H1 (cell line): ENCODE results near the gene TEKT5. TPM values are rescaled to one million over a fixed set of nuclear protein-coding genes. Genes with fewer than 3 reads are reported as not detected.

Source experiments
- CTCF ChIA-PET: fragments of 300-600 bp; sonication (Branson Sonifier 250); formaldehyde crosslinking; loops from one replicate; lab custom pipeline; 2021; ENCODE audit not compliant: partially characterized antibody; lab: Charles Lee
- POLR2A ChIA-PET: fragments of 300-600 bp; sonication (Branson Sonifier 250); formaldehyde crosslinking; loops from one replicate; lab custom pipeline; 2021; ENCODE audit warnings: inconsistent platforms; ENCODE audit not compliant: partially characterized antibody; lab: Charles Lee
- DNase-seq, 2 experiments: peaks; one replicate each; pipeline versions ENCODE4 v3.0.0 to v3.0.0-alpha.2; 2010 to 2022; ENCODE audit warnings: low spot score in 2 of 2, low read depth in 1 of 2, mixed read lengths in 1 of 2
- FAIRE-seq: peaks from 2 replicates; lab custom pipeline; 2011; peaks lifted over from hg19 to GRCh38; lab: Jason Lieb, UNC
- H2AFZ ChIP-seq: 2 replicates; pipeline ENCODE4 v1.8.1; 2012; ENCODE audit warnings: low read length, inconsistent platforms
- H2AK5ac ChIP-seq: 2 replicates; pipeline ENCODE4 v1.6.1; 2013; ENCODE audit warnings: low read depth, low read length
- H2BK120ac ChIP-seq: replicated peaks from 2 replicates; pipeline ENCODE3; 2013; ENCODE audit warnings: low read depth, low read length, inconsistent platforms
- H2BK12ac ChIP-seq: 2 replicates; pipeline ENCODE4 v1.6.1; 2013; ENCODE audit warnings: low read depth, low read length
- H2BK15ac ChIP-seq: 2 replicates; pipeline ENCODE4 v1.6.1; 2013; ENCODE audit warnings: low read length
- H2BK20ac ChIP-seq: 2 replicates; pipeline ENCODE4 v1.6.1; 2013; ENCODE audit warnings: low read length
- H2BK5ac ChIP-seq: 2 replicates; pipeline ENCODE4 v1.6.1; 2013; ENCODE audit warnings: low read depth, low read length
- H3K14ac ChIP-seq: 2 replicates; pipeline ENCODE4 v1.6.1; 2013; ENCODE audit warnings: inconsistent platforms; ENCODE audit not compliant: insufficient read length
- H3K18ac ChIP-seq: 2 replicates; pipeline ENCODE4 v1.6.1; 2013; ENCODE audit warnings: low read length; ENCODE audit errors: extremely low read depth
- H3K23ac ChIP-seq: 2 replicates; pipeline ENCODE4 v1.6.1; 2013; ENCODE audit warnings: inconsistent platforms; ENCODE audit not compliant: insufficient read length
- H3K23me2 ChIP-seq: 2 replicates; pipeline ENCODE4 v1.6.1; 2013; ENCODE audit warnings: low read depth, low read length
- H3K27ac ChIP-seq: 2 replicates; pipeline ENCODE4 v1.6.1; 2011; ENCODE audit warnings: low read depth, low read length, inconsistent platforms
- H3K27me3 ChIP-seq, 4 experiments: replicated peaks in 1 of 4; 1 replicate in 1 of 4; 2 replicates in 3 of 4; pipeline versions ENCODE4 v1.6.1 to v1.8.1; 2011 to 2013; ENCODE audit warnings: low read length in 3 of 4, mild to moderate bottlenecking in 3 of 4, inconsistent platforms in 2 of 4, mixed read lengths in 2 of 4, moderate library complexity in 1 of 4; ENCODE audit not compliant: control insufficient read depth in 3 of 4, insufficient read depth in 3 of 4; ENCODE audit errors: extremely low read depth in 1 of 4
- H3K36me3 ChIP-seq, 4 experiments: 2 replicates each; pipeline versions ENCODE4 v1.6.1 to v1.8.1; 2011 to 2013; ENCODE audit warnings: mild to moderate bottlenecking in 4 of 4, low read length in 3 of 4, moderate library complexity in 2 of 4, control low read depth in 1 of 4, inconsistent platforms in 1 of 4; ENCODE audit not compliant: insufficient read depth in 4 of 4, control insufficient read depth in 2 of 4
- H3K4ac ChIP-seq: replicated peaks from 2 replicates; pipeline ENCODE3; 2013; ENCODE audit warnings: low read length, low read depth, mixed read lengths, inconsistent platforms; ENCODE audit not compliant: insufficient read length
- H3K4me1 ChIP-seq, 4 experiments: replicated peaks in 1 of 4; 1 replicate in 1 of 4; 2 replicates in 3 of 4; pipeline versions ENCODE4 v1.6.1 to v1.8.1; 2011 to 2013; ENCODE audit warnings: low read length in 3 of 4, inconsistent platforms in 2 of 4, mixed read lengths in 1 of 4; ENCODE audit not compliant: insufficient read depth in 4 of 4, control insufficient read depth in 3 of 4
- H3K4me2 ChIP-seq, 2 experiments: 2 replicates each; pipeline versions ENCODE4 v1.6.1 to v1.8.1; 2011 to 2013; ENCODE audit warnings: low read depth in 2 of 2, low read length in 2 of 2, control low read depth in 1 of 2, inconsistent platforms in 1 of 2, mild to moderate bottlenecking in 1 of 2; ENCODE audit not compliant: insufficient read depth in 1 of 2
- H3K4me3 ChIP-seq, 4 experiments: fragments of 200-600, 300-600 bp in 1 of 4; sonication (generic), shearing (Covaris generic), sonication (Bioruptor Twin) in 1 of 4; 2 replicates each; pipeline versions ENCODE4 v1.5.1 to v1.8.1; 2011 to 2016; ENCODE audit warnings: low read length in 4 of 4, low read depth in 3 of 4, control low read depth in 2 of 4, inconsistent platforms in 2 of 4, mild to moderate bottlenecking in 2 of 4, mixed read lengths in 1 of 4, moderate library complexity in 1 of 4; ENCODE audit not compliant: insufficient read depth in 2 of 4; ENCODE audit errors: extremely low read depth in 1 of 4
- H3K56ac ChIP-seq: replicated peaks from 2 replicates; pipeline ENCODE3; 2013; ENCODE audit warnings: low read depth, mild to moderate bottlenecking, mixed read lengths, low read length, inconsistent platforms; ENCODE audit not compliant: insufficient read length
- H3K79me1 ChIP-seq: 2 replicates; pipeline ENCODE4 v1.6.1; 2013; ENCODE audit warnings: low read depth, low read length, control low read depth
- H3K79me2 ChIP-seq, 2 experiments: 2 replicates each; pipeline versions ENCODE4 v1.6.1 to v1.8.1; 2012 to 2013; ENCODE audit warnings: low read length in 2 of 2, mild to moderate bottlenecking in 2 of 2, inconsistent platforms in 1 of 2; ENCODE audit not compliant: insufficient read depth in 2 of 2, control insufficient read depth in 1 of 2
- H3K9ac ChIP-seq, 4 experiments: replicated peaks in 1 of 4; 1 replicate in 1 of 4; 2 replicates in 3 of 4; pipeline versions ENCODE4 v1.6.1 to v1.8.1; 2011 to 2013; ENCODE audit warnings: low read depth in 3 of 4, low read length in 3 of 4, control low read depth in 2 of 4, mild to moderate bottlenecking in 2 of 4, moderate library complexity in 2 of 4, inconsistent platforms in 1 of 4; ENCODE audit errors: extremely low read depth in 1 of 4
- H3K9me3 ChIP-seq, 2 experiments: 2 replicates each; pipeline versions ENCODE4 v1.6.1 to v1.8.1; 2012 to 2013; ENCODE audit warnings: mild to moderate bottlenecking in 2 of 2, moderate library complexity in 2 of 2, control low read depth in 1 of 2, inconsistent platforms in 1 of 2, low read depth in 1 of 2, low read length in 1 of 2, mixed read lengths in 1 of 2; ENCODE audit not compliant: insufficient read depth in 2 of 2
- H4K20me1 ChIP-seq, 2 experiments: replicated peaks in 1 of 2; 2 replicates each; pipeline versions ENCODE3 to v1.8.1; 2011 to 2013; ENCODE audit warnings: inconsistent platforms in 2 of 2, low read length in 2 of 2, mild to moderate bottlenecking in 1 of 2; ENCODE audit not compliant: insufficient read depth in 2 of 2, control insufficient read depth in 1 of 2
- H4K5ac ChIP-seq: 2 replicates; pipeline ENCODE4 v1.6.1; 2013; ENCODE audit warnings: low read length, low read depth, mixed read lengths, inconsistent platforms; ENCODE audit not compliant: insufficient read length
- H4K8ac ChIP-seq: 2 replicates; pipeline ENCODE4 v1.8.0; 2013; ENCODE audit warnings: mild to moderate bottlenecking, moderate library complexity, low read length, inconsistent platforms; ENCODE audit not compliant: insufficient read depth; ENCODE audit errors: extremely low read depth
- H4K91ac ChIP-seq: replicated peaks from 2 replicates; pipeline ENCODE3; 2013; ENCODE audit warnings: low read length, mixed read lengths, inconsistent platforms; ENCODE audit not compliant: insufficient read length
- BACH1 ChIP-seq: IDR thresholded peaks from 2 replicates; pipeline ENCODE4 v1.6.1; 2012; ENCODE audit warnings: low read length, improper control_type of control experiment
- BCL11A ChIP-seq, 2 experiments: IDR thresholded peaks; one replicate each; pipeline ENCODE4 v1.6.1; 2011; ENCODE audit warnings: low read depth in 2 of 2, low read length in 2 of 2, mild to moderate bottlenecking in 2 of 2
- E2F6 ChIP-seq: IDR thresholded peaks from 2 replicates; pipeline ENCODE4 v1.6.1; 2012; ENCODE audit warnings: inconsistent platforms
- EP300 ChIP-seq, 2 experiments: IDR thresholded peaks; 1 replicate in 1 of 2; 2 replicates in 1 of 2; pipeline ENCODE4 v1.6.1; 2011 to 2012; ENCODE audit warnings: low read depth in 2 of 2, low read length in 2 of 2, mild to moderate bottlenecking in 2 of 2, borderline replicate concordance in 1 of 2, inconsistent platforms in 1 of 2, moderate library complexity in 1 of 2
- GTF2F1 ChIP-seq: IDR thresholded peaks from 2 replicates; pipeline ENCODE4 v1.6.1; 2012; ENCODE audit warnings: low read depth, low read length, improper control_type of control experiment, borderline replicate concordance
- HDAC6 ChIP-seq: IDR thresholded peaks from one replicate; pipeline ENCODE4 v1.7.1; 2012; ENCODE audit warnings: low read depth, mild to moderate bottlenecking, inconsistent platforms, low read length, moderate library complexity
- KDM1A ChIP-seq: fragments of 200-600, 300-600 bp; sonication (generic); IDR thresholded peaks from 2 replicates; pipeline ENCODE4 v1.7.1; 2016; ENCODE audit warnings: mild to moderate bottlenecking, low read length, borderline replicate concordance
- MAFK ChIP-seq: IDR thresholded peaks from 2 replicates; pipeline ENCODE4 v1.6.1; 2012; ENCODE audit warnings: low read depth, mild to moderate bottlenecking, improper control_type of control experiment, low read length
- POU5F1 ChIP-seq: IDR thresholded peaks from 2 replicates; pipeline ENCODE4 v1.6.1; 2011; ENCODE audit warnings: low read depth, mild to moderate bottlenecking, low read length, moderate library complexity
- RAD21 ChIP-seq, 2 experiments: IDR thresholded peaks in 1 of 2; conservative IDR thresholded peaks in 1 of 2; 2 replicates each; pipeline ENCODE4 v1.6.1; 2011; ENCODE audit warnings: low read depth in 2 of 2, low read length in 2 of 2, improper control_type of control experiment in 1 of 2, inconsistent platforms in 1 of 2, mild to moderate bottlenecking in 1 of 2, moderate library complexity in 1 of 2
- RFX5 ChIP-seq: IDR thresholded peaks from 2 replicates; pipeline ENCODE4 v1.6.1; 2011; ENCODE audit warnings: low read depth, low read length, improper control_type of control experiment, borderline replicate concordance
- SIN3A ChIP-seq, 2 experiments: IDR thresholded peaks in 1 of 2; conservative IDR thresholded peaks in 1 of 2; 2 replicates each; pipeline ENCODE4 v1.6.1; 2011 to 2012; ENCODE audit warnings: low read length in 2 of 2, improper control_type of control experiment in 1 of 2, low read depth in 1 of 2, mild to moderate bottlenecking in 1 of 2
- YY1 ChIP-seq: IDR thresholded peaks from 2 replicates; pipeline ENCODE4 v1.6.1; 2011; ENCODE audit warnings: low read depth, mild to moderate bottlenecking, low read length
- ZNF274 ChIP-seq: IDR thresholded peaks from 2 replicates; pipeline ENCODE4 v1.7.0; 2012; ENCODE audit warnings: low read length, borderline replicate concordance; ENCODE audit errors: extremely low read depth
- WGBS, 2 experiments: shearing (Covaris generic) in 1 of 2; methylation state at CpG; one replicate each; pipeline versions ENCODE4 v1.1.6 to v1.1.7; 2013 to 2015; ENCODE audit warnings: low lambda C conversion rate in 2 of 2, mixed read lengths in 2 of 2, inconsistent platforms in 1 of 2, low coverage in 1 of 2, missing lambda C conversion rate in 1 of 2; ENCODE audit not compliant: insufficient replicate concordance in 2 of 2, insufficient coverage in 1 of 2, insufficient read length in 1 of 2; ENCODE audit errors: extremely low coverage in 1 of 2, missing lambda C conversion rate in 1 of 2; 5-methylcytosine and 5-hydroxymethylcytosine counted together
- polyA plus RNA-seq, 7 experiments: library from polyadenylated mRNA; depleted of rRNA in 3 of 7; stranded (reverse) in 5 of 7; unstranded in 2 of 7; fragments of >200 nt in 5 of 7; fragments of 200-250 nt in 2 of 7; gene quantifications; 1 replicate in 5 of 7; 2 replicates in 1 of 7; 4 replicates in 1 of 7; pipeline versions ENCODE4 v1.2.1 to v1.2.3, GENCODE V29; 2011 to 2013; ENCODE audit warnings: missing spikeins in 2 of 7, mixed read lengths in 2 of 7
- total RNA-seq: library from RNA; stranded (reverse); fragmentation: NEBNext Ultra II Directional; extraction: Animal tissue kit (Norgen Biotek cat#: 25700); gene quantifications from 2 replicates; pipeline ENCODE4 v1.2.1, GENCODE V29; 2021

TEKT5 gene
- total and polyA plus RNA-seq, 2 of the 8 experiments (the other 6 are each of a cell fraction or from before 2014, with no cell fraction given), result 0.95 TPM; not detected in 1

GRCh38 chr16:10708969-10709368 lies 14.2 kb upstream of the TEKT5 start:
- no peak overlapping the region for H3K56ac ChIP-seq
- no peak overlapping the region for H4K5ac ChIP-seq
- no peaks in the 10 kb centered on the region for H3K4me1 ChIP-seq
- H2BK20ac ChIP-seq, result no peak overlapping the region
- H3K23ac ChIP-seq, result no peak overlapping the region
- no peak overlapping the region for H3K4me2 ChIP-seq
- H2BK120ac ChIP-seq, result no peak overlapping the region
- H3K14ac ChIP-seq, result no peak overlapping the region
- H4K8ac ChIP-seq, result no peak overlapping the region
- H3K4me3 ChIP-seq, result no peak overlapping the region
- ChIA-PET POLR2A (no interaction called here), CTCF (no interaction called here)
- no peak overlapping the region for H2BK12ac ChIP-seq
- H3K9ac ChIP-seq, result no peak overlapping the region
- no peak overlapping the region for H3K18ac ChIP-seq
- DNase-seq (no peak), FAIRE-seq (no peak)
- 74% methylated on average over 4 of the region's 4 CpGs; no CpG with 5 or more reads in 1 of the 2 experiments for WGBS, 2 experiments
- no peaks in the 10 kb centered on the region for H3K27me3 ChIP-seq
- H2AK5ac ChIP-seq, result no peak overlapping the region
- H3K4ac ChIP-seq, result no peak overlapping the region
- H4K91ac ChIP-seq, result no peak overlapping the region
- peaks cover 0 to 9% of the 10 kb centered on the region in 2 experiments; a peak in 2 of 4 replicates for H3K9me3 ChIP-seq
- H4K20me1 ChIP-seq, result no peaks in the 10 kb centered on the region
- H2BK15ac ChIP-seq, result no peak overlapping the region
- H3K36me3 ChIP-seq, result no peaks in the 10 kb centered on the region
- H3K27ac ChIP-seq, result no peak overlapping the region
- no peaks in the 10 kb centered on the region for H3K79me1 ChIP-seq
- no peak overlapping the region for H2AFZ ChIP-seq
- no peaks in the 10 kb centered on the region for H3K79me2 ChIP-seq
- no peak overlapping the region for H2BK5ac ChIP-seq
- H3K23me2 ChIP-seq, result no peaks in the 10 kb centered on the region
- TF ChIP-seq SIN3A (conservative IDR thresholded peaks at IDR 0.05 in 1 of 2, IDR thresholded peaks at IDR 0.05 in 1 of 2; ENCODE audit: low read depth in 1 of 2, low read length in 2 of 2) (no peak), RAD21 (IDR thresholded peaks at IDR 0.05 in 1 of 2, conservative IDR thresholded peaks at IDR 0.05 in 1 of 2; ENCODE audit: low read depth in 2 of 2, low read length in 2 of 2) (no peak), RFX5 (no peak), BCL11A (IDR thresholded peaks at IDR 0.05; ENCODE audit: low read depth in 2 of 2, low read length in 2 of 2) (no peak), E2F6 (no peak), YY1 (no peak), HDAC6 (no peak), POU5F1 (no peak), KDM1A (no peak), ZNF274 (no peak), GTF2F1 (no peak), MAFK (no peak), EP300 (IDR thresholded peaks at IDR 0.05; ENCODE audit: borderline replicate concordance in 1 of 2, low read depth in 2 of 2, low read length in 2 of 2) (no peak), BACH1 (no peak)
